Cardiac fibroblast (primary cell): ENCODE data around the gene FLOT2.

Experiments used
- DNase-seq, 2 donors: peaks; one replicate each; pipeline versions ENCODE4 v3.0.0 to v3.0.0-alpha.2; 2010; ENCODE audit warnings: low read depth in 2 of 2
- H3K4me3 ChIP-seq, 2 donors: replicated peaks in 1 of 2; 1 replicate in 1 of 2; 2 replicates in 1 of 2; pipeline ENCODE4 v1.5.1; 2011; ENCODE audit warnings: low read depth in 2 of 2, low read length in 2 of 2, mild to moderate bottlenecking in 2 of 2, moderate library complexity in 1 of 2
- CTCF ChIP-seq: IDR thresholded peaks from one replicate; pipeline ENCODE4 v1.5.1; 2011; ENCODE audit warnings: low read depth, mild to moderate bottlenecking, low read length, inconsistent platforms

Gene FLOT2

GRCh38 chr17:28901866-28902818 is 4.6 kb upstream of the FLOT2 start:
- peak in 1 of 2 donors; percentile 31 for DNase-seq
- H3K4me3 ChIP-seq, result peak overlapping the region; percentile 54 to 59
- TF ChIP-seq CTCF, result no peak

GRCh38 chr17:28900986-28901726 is 3.6 kb upstream of the FLOT2 start:
- TF ChIP-seq CTCF, result no peak

GRCh38 chr17:28899212-28899815 is 1.8 kb upstream of the FLOT2 start:
- no peak overlapping the region for H3K4me3 ChIP-seq
- no peak for DNase-seq
- no peak for TF ChIP-seq CTCF

More at GRCh38 chr17:28900986-28901726, 3.6 kb upstream of the FLOT2 start:
- no peak overlapping the region for H3K4me3 ChIP-seq
- DNase-seq, result no peak

GRCh38 chr17:28898527-28898955 is 1.0 kb upstream of the FLOT2 start:
- H3K4me3 ChIP-seq, result no peak overlapping the region
- DNase-seq, result no peak
- no peak for TF ChIP-seq CTCF

GRCh38 chr17:28897769-28898526 is 415 bp upstream of the FLOT2 start:
- no peak for TF ChIP-seq CTCF
- H3K4me3 ChIP-seq, result peak overlapping the region; percentile 83 to 86
- no peak for DNase-seq

GRCh38 chr17:28896491-28896883 is 1.0 kb downstream of the FLOT2 start:
- no peak for TF ChIP-seq CTCF
- no peak for DNase-seq
- peak overlapping the region; percentile 83 to 86 for H3K4me3 ChIP-seq
